ENCODE measurements around the gene GLI3. TPM values are rescaled to one million over a fixed set of nuclear protein-coding genes. Genes with fewer than 3 reads are reported as not detected.

GLI3 gene
- total RNA-seq, 4 donors from 2014 or later, result 23.1 to 41.3 (median 24.6) TPM

DNA sequence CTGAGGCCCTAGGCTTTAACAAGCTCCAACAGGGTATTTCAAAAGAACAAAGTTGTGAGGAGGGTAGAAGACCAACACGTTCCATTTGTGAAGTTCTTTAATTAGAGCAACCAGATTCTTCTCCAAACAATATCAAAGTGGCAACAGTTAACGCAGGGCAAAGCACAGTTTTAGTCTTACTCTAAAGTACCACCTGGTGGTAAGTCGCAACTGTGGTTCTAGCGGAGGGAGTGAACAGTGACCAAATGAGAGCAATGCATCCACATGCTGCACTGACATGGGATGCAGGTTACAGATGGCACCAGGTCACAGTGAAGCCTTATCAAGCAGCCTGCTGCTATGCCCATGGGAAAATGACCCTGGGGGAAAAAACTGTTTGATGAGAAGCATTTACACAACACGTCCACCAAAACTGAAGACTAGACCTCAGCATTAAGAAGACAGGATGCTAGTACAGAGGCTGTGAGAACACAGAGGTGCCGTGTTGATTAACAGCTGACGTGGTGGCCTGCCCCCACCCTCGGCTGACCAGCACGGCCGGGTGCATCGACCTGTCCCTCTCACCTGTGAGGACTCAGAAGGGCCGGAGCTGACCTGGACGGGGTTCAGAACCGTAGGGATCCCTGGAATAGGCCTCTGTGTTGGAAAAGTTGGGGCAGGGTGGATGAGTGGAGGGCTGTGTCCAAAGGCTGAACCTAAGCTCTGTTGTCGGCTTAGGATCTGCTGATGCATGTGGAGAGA lies 211.2 kb downstream of the GLI3 start:
- Histone ChIP-seq H3K4me1 (no peaks in the 10 kb centered on the region), H3K9me3 (no peaks in the 10 kb centered on the region), H3K27ac (no peak overlapping the region), H3K27me3 (no peaks in the 10 kb centered on the region), H3K36me3 (peaks cover 46% of the 10 kb centered on the region), H3K4me3 (no peak overlapping the region)
- DNase-seq (ENCODE audit: low spot score in 2 of 2), result no peak
- WGBS, result 90% methylated on average over 11 of the region's 15 CpGs
- TF ChIP-seq, protein P1, sequence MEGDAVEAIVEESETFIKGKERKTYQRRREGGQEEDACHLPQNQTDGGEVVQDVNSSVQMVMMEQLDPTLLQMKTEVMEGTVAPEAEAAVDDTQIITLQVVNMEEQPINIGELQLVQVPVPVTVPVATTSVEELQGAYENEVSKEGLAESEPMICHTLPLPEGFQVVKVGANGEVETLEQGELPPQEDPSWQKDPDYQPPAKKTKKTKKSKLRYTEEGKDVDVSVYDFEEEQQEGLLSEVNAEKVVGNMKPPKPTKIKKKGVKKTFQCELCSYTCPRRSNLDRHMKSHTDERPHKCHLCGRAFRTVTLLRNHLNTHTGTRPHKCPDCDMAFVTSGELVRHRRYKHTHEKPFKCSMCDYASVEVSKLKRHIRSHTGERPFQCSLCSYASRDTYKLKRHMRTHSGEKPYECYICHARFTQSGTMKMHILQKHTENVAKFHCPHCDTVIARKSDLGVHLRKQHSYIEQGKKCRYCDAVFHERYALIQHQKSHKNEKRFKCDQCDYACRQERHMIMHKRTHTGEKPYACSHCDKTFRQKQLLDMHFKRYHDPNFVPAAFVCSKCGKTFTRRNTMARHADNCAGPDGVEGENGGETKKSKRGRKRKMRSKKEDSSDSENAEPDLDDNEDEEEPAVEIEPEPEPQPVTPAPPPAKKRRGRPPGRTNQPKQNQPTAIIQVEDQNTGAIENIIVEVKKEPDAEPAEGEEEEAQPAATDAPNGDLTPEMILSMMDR (IDR thresholded peaks at IDR 0.05), result no peak
- TF ChIP-seq POLR2A (IDR thresholded peaks at IDR 0.05) (no peak), POLR2AphosphoS5 (IDR thresholded peaks at IDR 0.05) (no peak), EP300 (IDR thresholded peaks at IDR 0.05) (no peak)

GRCh38 chr7:42024537-42024936 lies 212.5 kb downstream of the GLI3 start:
- TF ChIP-seq POLR2AphosphoS5 (IDR thresholded peaks at IDR 0.05) (no peak), EP300 (IDR thresholded peaks at IDR 0.05) (no peak), POLR2A (IDR thresholded peaks at IDR 0.05) (no peak)
- TF ChIP-seq, protein P1 (IDR thresholded peaks at IDR 0.05), result no peak
- WGBS, result 78% methylated on average over 4 of the region's 4 CpGs
- no peaks in the 10 kb centered on the region for H3K27me3 ChIP-seq
- H3K36me3 ChIP-seq, result peaks cover 39% of the 10 kb centered on the region
- no peak for DNase-seq (ENCODE audit: low spot score in 2 of 2)
- H3K4me3 ChIP-seq, result no peak overlapping the region
- H3K9me3 ChIP-seq, result no peaks in the 10 kb centered on the region
- no peak overlapping the region for H3K27ac ChIP-seq
- H3K4me1 ChIP-seq, result no peaks in the 10 kb centered on the region

GRCh38 chr7:42023262-42023661 lies 213.7 kb downstream of the GLI3 start:
- Histone ChIP-seq H3K9me3 (no peaks in the 10 kb centered on the region), H3K4me1 (no peaks in the 10 kb centered on the region), H3K27me3 (no peaks in the 10 kb centered on the region), H3K4me3 (no peak overlapping the region), H3K36me3 (peaks cover 47% of the 10 kb centered on the region), H3K27ac (no peak overlapping the region)
- DNase-seq (ENCODE audit: low spot score in 2 of 2), result no peak
- 85% methylated on average over 10 of the region's 10 CpGs for WGBS
- TF ChIP-seq POLR2A (IDR thresholded peaks at IDR 0.05) (no peak), POLR2AphosphoS5 (IDR thresholded peaks at IDR 0.05) (no peak), EP300 (IDR thresholded peaks at IDR 0.05) (no peak)
- TF ChIP-seq, protein P1 (IDR thresholded peaks at IDR 0.05), result no peak

DNA sequence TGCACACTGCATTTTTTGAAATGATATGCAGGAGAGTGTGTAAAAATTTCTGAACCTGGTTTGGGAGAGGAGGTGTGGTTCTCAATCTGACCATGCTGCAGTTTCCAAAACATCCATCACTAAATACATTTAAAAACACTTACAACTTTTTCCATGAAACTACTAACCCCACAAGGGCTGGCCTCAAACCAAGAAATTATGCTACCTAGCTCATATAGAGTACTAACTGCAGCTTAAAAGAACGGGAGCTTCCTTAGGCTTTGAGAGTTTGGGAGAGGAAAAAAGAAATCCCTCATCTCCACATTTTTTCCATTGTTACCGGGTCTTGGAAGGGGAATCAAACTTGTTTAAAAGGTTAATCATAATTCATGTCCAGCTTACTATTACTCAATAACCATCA lies 214.2 kb downstream of the GLI3 start:
- Histone ChIP-seq H3K36me3 (peaks cover 47% of the 10 kb centered on the region), H3K27ac (no peak overlapping the region), H3K4me3 (no peak overlapping the region), H3K27me3 (no peaks in the 10 kb centered on the region), H3K9me3 (no peaks in the 10 kb centered on the region), H3K4me1 (no peaks in the 10 kb centered on the region)
- 84% methylated on average over 2 of the region's 2 CpGs for WGBS
- DNase-seq (ENCODE audit: low spot score in 2 of 2), result no peak
- no peak for TF ChIP-seq POLR2AphosphoS5 (IDR thresholded peaks at IDR 0.05)
- TF ChIP-seq, protein P1 (IDR thresholded peaks at IDR 0.05), result no peak
- TF ChIP-seq POLR2A (IDR thresholded peaks at IDR 0.05), result no peak
- no peak for TF ChIP-seq EP300 (IDR thresholded peaks at IDR 0.05)

DNA sequence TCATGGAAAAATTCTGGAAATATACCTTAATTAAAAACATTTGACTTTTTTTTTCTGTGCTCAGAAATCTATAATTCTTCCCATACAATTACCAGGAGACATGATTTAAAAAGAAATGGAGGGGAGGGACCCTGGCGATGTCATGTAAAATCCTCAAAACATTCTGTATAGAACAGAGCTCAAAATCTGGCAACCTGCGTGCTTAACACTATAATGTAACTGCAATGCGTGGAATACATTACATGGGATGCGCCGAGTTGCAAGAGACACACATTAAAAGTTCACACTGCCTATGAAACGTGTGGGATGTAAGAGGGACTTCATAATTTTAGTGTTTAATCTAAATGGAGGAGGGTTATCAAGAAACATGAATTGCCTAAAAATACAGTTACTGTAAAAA lies 215.0 kb downstream of the GLI3 start:
- DNase-seq (ENCODE audit: low spot score in 2 of 2), result no peak
- no peak overlapping the region for H3K4me3 ChIP-seq
- H3K27me3 ChIP-seq, result no peaks in the 10 kb centered on the region
- H3K4me1 ChIP-seq, result no peaks in the 10 kb centered on the region
- no peak overlapping the region for H3K27ac ChIP-seq
- peaks cover 47% of the 10 kb centered on the region for H3K36me3 ChIP-seq
- no peak for TF ChIP-seq POLR2A (IDR thresholded peaks at IDR 0.05)
- no peak for TF ChIP-seq EP300 (IDR thresholded peaks at IDR 0.05)
- TF ChIP-seq, protein P1 (IDR thresholded peaks at IDR 0.05), result no peak
- no peak for TF ChIP-seq POLR2AphosphoS5 (IDR thresholded peaks at IDR 0.05)
- H3K9me3 ChIP-seq, result no peaks in the 10 kb centered on the region
- WGBS, result 77% methylated on average over 6 of the region's 6 CpGs

Measured in suprapubic skin (tissue), 4 donors.